GM23248 (cell line): Measurements from ENCODE around the gene ARHGAP5.

Source experiments
- EZH2 ChIP-seq: fragments of 200-600 bp; sonication (generic); IDR thresholded peaks from 2 replicates; pipeline ENCODE4 v1.6.1; 2018; ENCODE audit warnings: antibody characterized with exemption, mild to moderate bottlenecking; ENCODE audit not compliant: insufficient read depth, poor library complexity, severe bottlenecking
- EZH2phosphoT487 ChIP-seq: fragments of 200-600 bp; sonication (generic); IDR thresholded peaks from 2 replicates; pipeline ENCODE4 v1.6.1; 2018; ENCODE audit warnings: antibody characterized with exemption, moderate library complexity, mild to moderate bottlenecking, low read depth; ENCODE audit not compliant: insufficient read depth

- TF ChIP-seq EZH2phosphoT487 (no peak), EZH2 (no peak)
Measured at GRCh38 chr14:32183151-32184058, 106.3 kb downstream of the ARHGAP5 start.
